ENCODE measurements around the gene CHRNA7. TPM values are rescaled to one million over a fixed set of nuclear protein-coding genes. Genes with fewer than 3 reads are reported as not detected.

The CHRNA7 gene
- total RNA-seq, 1 experiment from 2014 or later: 7.8 TPM

DNA sequence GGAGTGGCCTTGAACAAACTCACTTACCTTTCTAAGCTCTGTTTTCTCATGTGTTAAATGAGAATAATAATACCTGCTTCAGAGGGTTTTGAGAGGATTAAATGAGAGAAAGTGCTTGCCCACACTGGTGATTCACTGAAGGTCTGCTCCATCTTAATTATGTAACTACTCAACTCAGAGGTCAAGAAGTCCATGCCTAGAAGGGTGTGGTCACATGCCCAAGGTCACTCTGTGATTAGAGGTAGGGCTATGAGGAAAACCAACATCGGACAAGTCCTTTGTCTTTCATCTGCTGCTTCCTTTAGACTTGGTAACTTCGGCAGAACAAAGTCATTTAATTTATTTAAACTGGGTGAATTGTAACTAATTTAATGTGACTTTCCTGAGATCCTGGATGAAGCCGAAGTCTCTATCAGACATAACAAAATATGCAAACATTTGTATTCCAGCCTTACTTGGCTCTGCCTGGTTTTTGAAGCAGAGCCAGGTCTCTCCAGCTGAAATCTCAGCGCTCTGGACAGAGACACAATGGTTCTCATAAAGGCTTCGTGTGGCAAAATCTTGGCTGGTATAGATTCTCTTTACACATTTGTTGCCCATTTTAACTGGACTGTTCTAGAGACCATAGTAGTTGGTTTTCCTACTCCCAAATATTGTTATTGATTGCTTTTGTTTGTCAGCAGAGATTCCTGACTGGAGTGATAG is 3.0 kb downstream of the CHRNA7 start:
- H3K9me3 Mint-ChIP-seq: no peaks in the 10 kb centered on the region
- peaks cover 30% of the 10 kb centered on the region for H3K27me3 Mint-ChIP-seq (ENCODE audit: low read depth)
- H3K36me3 Mint-ChIP-seq: no peaks in the 10 kb centered on the region
- POLR2A ChIA-PET: no interaction called here
- TF ChIP-seq IRF2 (CRISPR knock-in tag; IDR thresholded peaks at IDR 0.05; ENCODE audit: borderline replicate concordance, low read depth): no peak
- TF ChIP-seq, protein P1, sequence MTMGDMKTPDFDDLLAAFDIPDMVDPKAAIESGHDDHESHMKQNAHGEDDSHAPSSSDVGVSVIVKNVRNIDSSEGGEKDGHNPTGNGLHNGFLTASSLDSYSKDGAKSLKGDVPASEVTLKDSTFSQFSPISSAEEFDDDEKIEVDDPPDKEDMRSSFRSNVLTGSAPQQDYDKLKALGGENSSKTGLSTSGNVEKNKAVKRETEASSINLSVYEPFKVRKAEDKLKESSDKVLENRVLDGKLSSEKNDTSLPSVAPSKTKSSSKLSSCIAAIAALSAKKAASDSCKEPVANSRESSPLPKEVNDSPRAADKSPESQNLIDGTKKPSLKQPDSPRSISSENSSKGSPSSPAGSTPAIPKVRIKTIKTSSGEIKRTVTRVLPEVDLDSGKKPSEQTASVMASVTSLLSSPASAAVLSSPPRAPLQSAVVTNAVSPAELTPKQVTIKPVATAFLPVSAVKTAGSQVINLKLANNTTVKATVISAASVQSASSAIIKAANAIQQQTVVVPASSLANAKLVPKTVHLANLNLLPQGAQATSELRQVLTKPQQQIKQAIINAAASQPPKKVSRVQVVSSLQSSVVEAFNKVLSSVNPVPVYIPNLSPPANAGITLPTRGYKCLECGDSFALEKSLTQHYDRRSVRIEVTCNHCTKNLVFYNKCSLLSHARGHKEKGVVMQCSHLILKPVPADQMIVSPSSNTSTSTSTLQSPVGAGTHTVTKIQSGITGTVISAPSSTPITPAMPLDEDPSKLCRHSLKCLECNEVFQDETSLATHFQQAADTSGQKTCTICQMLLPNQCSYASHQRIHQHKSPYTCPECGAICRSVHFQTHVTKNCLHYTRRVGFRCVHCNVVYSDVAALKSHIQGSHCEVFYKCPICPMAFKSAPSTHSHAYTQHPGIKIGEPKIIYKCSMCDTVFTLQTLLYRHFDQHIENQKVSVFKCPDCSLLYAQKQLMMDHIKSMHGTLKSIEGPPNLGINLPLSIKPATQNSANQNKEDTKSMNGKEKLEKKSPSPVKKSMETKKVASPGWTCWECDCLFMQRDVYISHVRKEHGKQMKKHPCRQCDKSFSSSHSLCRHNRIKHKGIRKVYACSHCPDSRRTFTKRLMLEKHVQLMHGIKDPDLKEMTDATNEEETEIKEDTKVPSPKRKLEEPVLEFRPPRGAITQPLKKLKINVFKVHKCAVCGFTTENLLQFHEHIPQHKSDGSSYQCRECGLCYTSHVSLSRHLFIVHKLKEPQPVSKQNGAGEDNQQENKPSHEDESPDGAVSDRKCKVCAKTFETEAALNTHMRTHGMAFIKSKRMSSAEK (CRISPR knock-in tag; IDR thresholded peaks at IDR 0.05; ENCODE audit: borderline replicate concordance): no peak
- TF ChIP-seq, protein P2, sequence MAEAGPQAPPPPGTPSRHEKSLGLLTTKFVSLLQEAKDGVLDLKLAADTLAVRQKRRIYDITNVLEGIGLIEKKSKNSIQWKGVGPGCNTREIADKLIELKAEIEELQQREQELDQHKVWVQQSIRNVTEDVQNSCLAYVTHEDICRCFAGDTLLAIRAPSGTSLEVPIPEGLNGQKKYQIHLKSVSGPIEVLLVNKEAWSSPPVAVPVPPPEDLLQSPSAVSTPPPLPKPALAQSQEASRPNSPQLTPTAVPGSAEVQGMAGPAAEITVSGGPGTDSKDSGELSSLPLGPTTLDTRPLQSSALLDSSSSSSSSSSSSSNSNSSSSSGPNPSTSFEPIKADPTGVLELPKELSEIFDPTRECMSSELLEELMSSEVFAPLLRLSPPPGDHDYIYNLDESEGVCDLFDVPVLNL (CRISPR knock-in tag; IDR thresholded peaks at IDR 0.05; ENCODE audit: borderline replicate concordance, low read depth): no peak
- TF ChIP-seq NFATC4 (CRISPR knock-in tag; IDR thresholded peaks at IDR 0.05): no peak
- no peak for TF ChIP-seq IRF1 (CRISPR knock-in tag; IDR thresholded peaks at IDR 0.05)
- TF ChIP-seq, protein P3, sequence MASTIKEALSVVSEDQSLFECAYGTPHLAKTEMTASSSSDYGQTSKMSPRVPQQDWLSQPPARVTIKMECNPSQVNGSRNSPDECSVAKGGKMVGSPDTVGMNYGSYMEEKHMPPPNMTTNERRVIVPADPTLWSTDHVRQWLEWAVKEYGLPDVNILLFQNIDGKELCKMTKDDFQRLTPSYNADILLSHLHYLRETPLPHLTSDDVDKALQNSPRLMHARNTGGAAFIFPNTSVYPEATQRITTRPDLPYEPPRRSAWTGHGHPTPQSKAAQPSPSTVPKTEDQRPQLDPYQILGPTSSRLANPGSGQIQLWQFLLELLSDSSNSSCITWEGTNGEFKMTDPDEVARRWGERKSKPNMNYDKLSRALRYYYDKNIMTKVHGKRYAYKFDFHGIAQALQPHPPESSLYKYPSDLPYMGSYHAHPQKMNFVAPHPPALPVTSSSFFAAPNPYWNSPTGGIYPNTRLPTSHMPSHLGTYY (CRISPR knock-in tag; IDR thresholded peaks at IDR 0.05): no peak
- no peak for TF ChIP-seq ZBTB43 (CRISPR knock-in tag; IDR thresholded peaks at IDR 0.05)
- TF ChIP-seq NFE2L1 (CRISPR knock-in tag; IDR thresholded peaks at IDR 0.05): no peak
- no peak for TF ChIP-seq SOX15 (CRISPR knock-in tag; IDR thresholded peaks at IDR 0.05)
- no peak for TF ChIP-seq MXD4 (CRISPR knock-in tag; IDR thresholded peaks at IDR 0.05; ENCODE audit: borderline replicate concordance)
- no peak for TF ChIP-seq NR2C2 (CRISPR knock-in tag; IDR thresholded peaks at IDR 0.05)
- no peak for TF ChIP-seq FOXP4 (CRISPR knock-in tag; IDR thresholded peaks at IDR 0.05)
- ATAC-seq (no peak), DNase-seq (ENCODE audit: low spot score) (no peak)
- CTCF ChIA-PET: interaction anchor here (5.4 kb wide), 1 partner anchor 57 kb away, joined by 168 read pairs; no protein-coding TSS in a partner anchor
- peaks cover 17% of the 10 kb centered on the region for H3K4me1 Mint-ChIP-seq
- no peak overlapping the region for H3K27ac Mint-ChIP-seq
- no peak overlapping the region for H3K4me3 Mint-ChIP-seq

DNA sequence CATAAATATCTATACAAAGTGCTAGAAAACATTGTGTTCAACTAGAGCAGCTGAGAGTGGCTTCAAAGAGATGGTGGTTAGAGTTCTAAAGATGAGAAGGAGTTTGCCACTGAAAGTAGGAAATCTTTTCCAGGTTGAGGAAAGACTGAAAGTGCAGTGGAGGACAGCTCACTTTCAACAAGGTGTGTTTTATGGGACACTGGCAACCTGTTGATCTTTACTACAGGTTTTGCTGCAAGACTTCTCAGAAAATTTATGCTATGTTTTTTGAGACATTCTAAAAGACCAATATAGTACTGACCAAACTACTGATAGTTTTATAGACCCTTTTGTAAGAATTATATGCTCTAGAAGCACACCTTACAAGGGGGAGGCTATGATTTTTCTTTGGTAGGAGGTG is 3.8 kb downstream of the CHRNA7 start:
- ATAC-seq (no peak), DNase-seq (ENCODE audit: low spot score) (no peak)
- H3K27me3 Mint-ChIP-seq (ENCODE audit: low read depth): peaks cover 25% of the 10 kb centered on the region
- ChIA-PET POLR2A (no interaction called here), CTCF (no interaction called here)
- H3K4me3 Mint-ChIP-seq: no peak overlapping the region
- no peaks in the 10 kb centered on the region for H3K36me3 Mint-ChIP-seq
- H3K4me1 Mint-ChIP-seq: peaks cover 11% of the 10 kb centered on the region
- no peaks in the 10 kb centered on the region for H3K9me3 Mint-ChIP-seq
- H3K27ac Mint-ChIP-seq: no peak overlapping the region
- TF ChIP-seq ARID4B (CRISPR knock-in tag; IDR thresholded peaks at IDR 0.05; ENCODE audit: borderline replicate concordance): no peak
- TF ChIP-seq ELF4 (CRISPR knock-in tag; IDR thresholded peaks at IDR 0.05; ENCODE audit: low read depth): no peak
